LHCN-M2 (cell line): ENCODE measurements around the gene ZMIZ1. TPM values are rescaled to one million over a fixed set of nuclear protein-coding genes. Genes with fewer than 3 reads are reported as not detected.
A peak's percentile ranks its signal among the peaks of the same experiment; 100 is the strongest.

Experiments
- DNase-seq: peaks from one replicate; pipeline ENCODE4 v3.0.0-alpha.2; 2012; ENCODE audit warnings: low read depth
- polyA plus RNA-seq: library from polyadenylated mRNA; unstranded; fragments of >200 nt; gene quantifications from one replicate; pipeline ENCODE4 v1.2.1, GENCODE V29; 2012; ENCODE audit warnings: missing spikeins
- total RNA-seq: library from RNA; depleted of rRNA; stranded (reverse); fragments of >200 nt; gene quantifications from 2 replicates; pipeline ENCODE4 v1.2.3, GENCODE V29; 2014; rRNA removed

Gene ZMIZ1
- total RNA-seq, result 10.6 and 12.5 TPM in 2 replicates
- 15.8 TPM for polyA plus RNA-seq

GRCh38 chr10:79068562-79069324 is at the start of gene ZMIZ1:
Gene ZMIZ1 (plus strand): TSS chr10:79068966. CDS start chr10:79201633, 132,667 bp downstream.
- DNase-seq, result peak; percentile 91

GRCh38 chr10:79019441-79020014 is 49.2 kb upstream of the ZMIZ1 start:
- no peak for DNase-seq

GRCh38 chr10:79020015-79020491 is 48.7 kb upstream of the ZMIZ1 start:
- no peak for DNase-seq

- DNase-seq, result no peak
These were observed 48.2 kb upstream of the ZMIZ1 start for GRCh38 chr10:79020605-79021004.

GRCh38 chr10:79021331-79021907 is 47.3 kb upstream of the ZMIZ1 start:
- DNase-seq, result no peak

GRCh38 chr10:79021948-79022499 is 46.7 kb upstream of the ZMIZ1 start:
- no peak for DNase-seq

GRCh38 chr10:79022565-79023230 is 46.1 kb upstream of the ZMIZ1 start:
- DNase-seq, result no peak

- DNase-seq, result no peak
These were observed 45.3 kb upstream of the ZMIZ1 start for GRCh38 chr10:79023240-79024162.

- DNase-seq, result no peak
These were observed 44.5 kb upstream of the ZMIZ1 start for GRCh38 chr10:79024296-79024695.

GRCh38 chr10:79024720-79025198 is 44.0 kb upstream of the ZMIZ1 start:
- no peak for DNase-seq

GRCh38 chr10:79025199-79025832 is 43.5 kb upstream of the ZMIZ1 start:
- DNase-seq, result no peak

- no peak for DNase-seq
These were observed 42.4 kb upstream of the ZMIZ1 start for GRCh38 chr10:79026341-79026761.

GRCh38 chr10:79026806-79027146 is 42.0 kb upstream of the ZMIZ1 start:
- no peak for DNase-seq

- DNase-seq, result no peak
These were observed 41.4 kb upstream of the ZMIZ1 start for GRCh38 chr10:79027147-79028055.

- DNase-seq, result no peak
These were observed 40.7 kb upstream of the ZMIZ1 start for GRCh38 chr10:79028056-79028430.

- DNase-seq, result no peak
These were observed 40.2 kb upstream of the ZMIZ1 start for GRCh38 chr10:79028451-79029010.

GRCh38 chr10:79029478-79030390 is 39.0 kb upstream of the ZMIZ1 start:
- no peak for DNase-seq

- no peak for DNase-seq
These were observed 38.1 kb upstream of the ZMIZ1 start for GRCh38 chr10:79030705-79031104.
